Transverse colon (tissue), 4 donors: ENCODE results near the gene DEDD2.

Experiments used
- CTCF ChIP-seq, 5 experiments: fragments of 200-600 bp in 3 of 5; fragments of 450-650 bp in 2 of 5; sonication (generic) in 3 of 5; IDR thresholded peaks; 1 replicate in 2 of 5; 2 replicates in 3 of 5; pipeline ENCODE4 v1.5.1; 2016 to 2017; ENCODE audit warnings: antibody characterized with exemption in 5 of 5, inconsistent platforms in 3 of 5, mild to moderate bottlenecking in 2 of 5, moderate library complexity in 1 of 5
- EP300 ChIP-seq: sonication (generic); formaldehyde crosslinking; IDR thresholded peaks from one replicate; pipeline ENCODE4 v1.6.1; 2017; ENCODE audit warnings: antibody characterized with exemption, low read depth
- POLR2A ChIP-seq: fragments of 450-650 bp; IDR thresholded peaks from one replicate; pipeline ENCODE4 v1.6.1; 2016; ENCODE audit warnings: antibody characterized with exemption, mild to moderate bottlenecking, moderate library complexity
- POLR2AphosphoS5 ChIP-seq, 3 donors: sonication (generic); formaldehyde crosslinking; IDR thresholded peaks; one replicate each; pipeline ENCODE4 v1.6.1; 2016; ENCODE audit warnings: antibody characterized with exemption in 3 of 3

GRCh38 chr19:42166316-42166715 is 51.2 kb downstream of the DEDD2 start:
- TF ChIP-seq CTCF (IDR thresholded peaks at IDR 0.05), result no peak
- no peak for TF ChIP-seq POLR2AphosphoS5 (IDR thresholded peaks at IDR 0.05)
- TF ChIP-seq EP300, result no peak
- TF ChIP-seq POLR2A, result no peak
